ENCODE results near the gene LPP. TPM values are rescaled to one million over a fixed set of nuclear protein-coding genes. Genes with fewer than 3 reads are reported as not detected.

LPP gene
- total RNA-seq, 8 experiments from 2014 or later = 6.0 to 77.8 (median 15.4) TPM

DNA sequence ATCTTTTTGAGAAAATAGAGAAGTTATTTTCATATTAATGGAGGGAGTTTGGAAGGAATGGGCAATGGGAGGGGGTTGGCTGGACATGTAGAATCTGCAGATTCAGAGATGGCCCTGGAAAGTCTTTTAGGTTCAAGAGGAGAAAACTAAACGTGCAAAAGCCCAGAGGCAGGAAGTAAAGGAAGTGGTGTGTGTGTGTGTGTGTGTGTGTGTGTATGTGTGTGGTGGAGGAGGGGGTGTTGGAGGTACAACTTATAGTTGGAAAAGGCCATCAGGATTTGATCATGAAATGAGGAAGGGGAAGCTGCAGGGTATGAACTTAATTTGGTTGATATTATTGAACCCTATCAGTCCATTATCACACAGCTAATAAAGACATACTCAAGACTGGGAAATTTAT, 5.6 kb upstream of the LPP start:
- ATAC-seq (replicated peaks in 6 of 8) = no peak
- in situ Hi-C loops (cut with MboI; ENCODE audit: low pct_unique_long_range_greater_than_20kb in 2 of 9, low sequenced_read_pairs in 9 of 9, unreplicated experiment in 9 of 9) = no loop called here
- WGBS, 10 experiments = 0 to 100% (median 70%) methylated on average over 1 of the region's 1 CpG; no CpG with 5 or more reads in 4 of the 10 experiments
- Histone ChIP-seq H3K4me1 (replicated peaks in 1 of 2) (peaks cover 0 to 7% of the 10 kb centered on the region in 2 donors), H3K4me3 (no peak overlapping the region), H3K27ac (no peak overlapping the region)

DNA sequence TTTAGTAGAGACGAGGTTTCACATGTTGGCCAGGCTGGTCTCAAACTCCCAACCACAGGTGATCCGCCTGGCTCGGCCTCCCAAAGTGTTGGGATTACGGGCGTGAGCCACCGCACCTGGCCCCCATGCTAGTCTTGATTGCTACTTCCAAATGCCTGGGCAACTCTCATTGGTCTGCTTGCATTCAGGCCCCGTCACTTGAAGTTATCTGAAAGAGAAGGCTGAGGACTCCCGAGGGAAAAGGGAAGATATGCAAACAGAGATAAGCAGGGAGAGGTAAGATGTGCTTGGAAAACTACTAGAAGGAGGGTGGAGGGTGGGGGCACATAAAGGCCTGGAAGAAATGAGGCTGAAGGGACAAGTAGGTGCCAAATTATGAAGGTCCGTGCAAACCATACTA, 4.4 kb upstream of the LPP start:
- no peak for ATAC-seq (replicated peaks in 6 of 8)
- Histone ChIP-seq H3K4me3 (no peak overlapping the region), H3K27ac (no peak overlapping the region), H3K4me1 (replicated peaks in 1 of 2) (peaks cover under 1 to 7% of the 10 kb centered on the region in 2 donors)
- in situ Hi-C loops (cut with MboI; ENCODE audit: low pct_unique_long_range_greater_than_20kb in 2 of 9, low sequenced_read_pairs in 9 of 9, unreplicated experiment in 9 of 9) = no loop called here
- 76 to 100% (median 94%) methylated on average over 1 to 9 of the region's 9 CpGs; no CpG with 5 or more reads in 3 of the 10 experiments for WGBS, 10 experiments

DNA sequence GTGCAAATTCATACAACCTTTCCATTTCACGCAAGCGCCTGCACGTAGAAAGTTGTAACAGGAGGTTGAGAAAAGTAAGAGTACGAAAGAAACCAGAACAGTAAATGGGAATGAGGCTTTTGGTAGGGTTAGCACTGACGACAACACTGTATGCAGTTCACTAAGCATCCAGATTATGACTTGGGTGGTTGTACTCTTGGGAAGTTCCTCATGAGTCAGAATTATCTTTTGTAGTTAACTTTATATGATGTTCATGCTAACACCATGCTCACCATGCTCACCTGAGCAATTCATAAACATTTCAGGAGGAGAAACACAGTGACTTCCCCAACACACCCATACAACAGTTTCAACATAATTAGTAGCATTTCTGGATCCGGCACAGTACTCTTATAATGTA, 3.0 kb upstream of the LPP start:
- ATAC-seq (replicated peaks in 6 of 8) = no peak

DNA sequence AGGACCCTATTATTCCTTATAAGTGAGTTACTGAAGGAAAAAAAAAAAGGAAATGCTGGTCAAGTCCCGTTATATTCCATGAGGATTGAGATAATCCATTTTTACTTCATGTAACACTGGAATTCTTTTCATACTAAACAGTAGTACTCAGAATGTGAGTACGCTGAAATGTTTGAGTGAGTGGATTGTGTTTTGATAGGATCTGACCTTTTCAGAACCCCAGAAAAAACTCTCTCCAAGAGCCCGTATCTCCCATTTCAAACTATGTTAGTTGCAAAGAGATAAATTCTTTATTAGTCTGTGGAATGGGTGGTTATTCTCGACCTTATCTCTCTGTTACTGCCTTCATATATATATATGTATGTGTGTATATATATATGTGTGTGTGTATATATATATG, 2.5 kb upstream of the LPP start:
- H3K27ac ChIP-seq = no peak overlapping the region
- in situ Hi-C loops (cut with MboI; ENCODE audit: low pct_unique_long_range_greater_than_20kb in 2 of 9, low sequenced_read_pairs in 9 of 9, unreplicated experiment in 9 of 9) = loop anchor here in 1 of 9 experiments (25.0 kb wide), 1 partner anchor 414 kb away; the partner anchor contains the start of gene BCL6
- no peak overlapping the region for H3K4me3 ChIP-seq
- peaks cover 4 to 7% of the 10 kb centered on the region in 2 donors for H3K4me1 ChIP-seq (replicated peaks in 1 of 2)
- no peak for ATAC-seq (replicated peaks in 6 of 8)
- 43 to 100% (median 92%) methylated on average over 1 to 4 of the region's 4 CpGs for WGBS, 10 experiments

More for the DNA sequence above, 3.0 kb upstream of the LPP start:
- Histone ChIP-seq H3K4me1 (replicated peaks in 1 of 2) (peaks cover 4 to 7% of the 10 kb centered on the region in 2 donors), H3K27ac (no peak overlapping the region), H3K4me3 (no peak overlapping the region)
- WGBS, 10 experiments = 87 to 100% (median 98%) methylated on average over 1 to 6 of the region's 6 CpGs
- in situ Hi-C loops (cut with MboI; ENCODE audit: low pct_unique_long_range_greater_than_20kb in 2 of 9, low sequenced_read_pairs in 9 of 9, unreplicated experiment in 9 of 9) = loop anchor here in 1 of 9 experiments (25.0 kb wide), 1 partner anchor 414 kb away; the partner anchor contains the start of gene BCL6

DNA sequence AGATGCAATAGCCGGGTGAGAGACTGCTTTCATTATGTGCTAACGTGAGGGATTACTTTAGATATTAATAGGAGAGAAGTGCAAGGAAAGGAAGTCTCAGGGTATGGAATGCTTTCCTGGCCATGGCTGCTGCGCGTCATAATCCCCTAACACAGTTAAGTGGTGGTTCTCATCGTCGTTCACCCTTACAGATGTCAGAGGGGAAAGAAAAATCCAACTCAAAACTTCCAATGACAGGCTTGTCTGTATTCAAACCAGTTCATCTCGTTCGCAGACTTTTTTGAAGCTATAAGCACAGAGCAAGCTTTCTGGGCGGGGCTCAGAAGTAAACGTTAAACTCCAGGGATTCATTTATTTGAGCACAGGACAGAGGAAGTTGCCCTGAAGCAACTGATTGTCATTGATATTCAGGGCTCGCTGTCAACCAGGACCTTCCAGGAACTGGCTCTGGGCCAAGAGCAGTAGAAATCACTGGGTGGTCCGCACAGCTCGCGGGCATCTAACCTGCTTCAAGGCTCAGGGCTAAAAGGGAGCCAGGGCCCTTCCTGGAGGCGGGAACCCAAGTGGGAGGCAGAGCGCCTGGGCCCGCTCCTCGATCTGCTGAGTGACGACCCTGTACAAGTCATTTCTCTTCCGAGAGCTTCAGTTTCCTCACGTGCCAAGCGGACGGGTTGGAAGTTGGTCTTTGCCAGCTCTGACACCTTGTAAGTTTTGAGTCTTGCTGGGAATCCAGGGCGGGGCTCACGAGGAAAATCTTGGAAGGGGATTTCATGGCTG, 1.1 kb upstream of the LPP start:
- Histone ChIP-seq H3K4me3 (peak overlapping the region; percentile 65 to 95 (median 84)), H3K4me1 (replicated peaks in 1 of 2) (peaks cover 7% of the 10 kb centered on the region in 2 donors), H3K27ac (peak overlapping the region; percentile 72 to 93)
- 0 to 84% (median 28%) methylated on average over 2 to 20 of the region's 25 CpGs for WGBS, 10 experiments
- in situ Hi-C loops (cut with MboI; ENCODE audit: low pct_unique_long_range_greater_than_20kb in 2 of 9, low sequenced_read_pairs in 9 of 9, unreplicated experiment in 9 of 9) = loop anchor here in 1 of 9 experiments (25.0 kb wide), 1 partner anchor 416 kb away; the partner anchor contains the start of gene BCL6
- ATAC-seq (replicated peaks in 6 of 8) = peak; percentile 1 to 30 (median 7)

DNA sequence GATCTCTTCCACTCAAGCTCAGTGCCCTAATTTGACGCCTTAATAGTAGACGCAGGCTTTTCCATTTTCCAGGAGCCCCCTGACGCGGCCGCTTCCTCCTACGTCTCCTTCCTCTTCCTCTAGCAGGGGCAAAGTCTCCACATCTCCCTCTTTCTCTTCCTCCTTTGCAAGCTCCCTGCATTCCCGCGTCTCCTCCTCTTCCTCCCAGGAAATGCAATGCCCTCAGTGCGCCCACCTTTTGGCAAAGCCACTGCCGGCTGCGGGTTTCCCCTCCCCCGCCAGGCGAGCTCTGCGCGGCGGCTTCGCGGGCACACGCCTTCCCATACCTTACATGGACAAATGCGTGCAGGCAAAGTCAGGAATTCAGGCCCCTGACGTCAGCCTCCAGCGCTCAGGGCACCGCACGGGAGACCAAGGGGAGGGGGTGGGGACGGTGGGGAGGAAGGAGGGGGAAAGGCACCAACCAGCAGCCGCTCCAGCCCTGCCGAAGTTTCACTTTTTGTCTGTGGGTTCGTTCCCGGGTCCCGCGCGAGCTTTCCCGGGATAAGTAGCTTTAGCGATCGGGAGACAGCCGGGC, 432 bp upstream of the LPP start:
- peaks cover 7 to 11% of the 10 kb centered on the region in 2 donors for H3K4me1 ChIP-seq (replicated peaks in 1 of 2)
- ATAC-seq (replicated peaks in 6 of 8) = peak; percentile 68 to 93 (median 88)
- WGBS, 10 experiments = 0 to 10% (median 2%) methylated on average over 1 to 11 of the region's 36 CpGs; no CpG with 5 or more reads in 5 of the 10 experiments
- H3K4me3 ChIP-seq = peak overlapping the region; percentile 65 to 95 (median 84)
- in situ Hi-C loops (cut with MboI; ENCODE audit: low pct_unique_long_range_greater_than_20kb in 2 of 9, low sequenced_read_pairs in 9 of 9, unreplicated experiment in 9 of 9) = loop anchor here in 1 of 9 experiments (25.0 kb wide), 1 partner anchor 416 kb away; the partner anchor contains the start of gene BCL6
- H3K27ac ChIP-seq = peak overlapping the region; percentile 72 to 93

DNA sequence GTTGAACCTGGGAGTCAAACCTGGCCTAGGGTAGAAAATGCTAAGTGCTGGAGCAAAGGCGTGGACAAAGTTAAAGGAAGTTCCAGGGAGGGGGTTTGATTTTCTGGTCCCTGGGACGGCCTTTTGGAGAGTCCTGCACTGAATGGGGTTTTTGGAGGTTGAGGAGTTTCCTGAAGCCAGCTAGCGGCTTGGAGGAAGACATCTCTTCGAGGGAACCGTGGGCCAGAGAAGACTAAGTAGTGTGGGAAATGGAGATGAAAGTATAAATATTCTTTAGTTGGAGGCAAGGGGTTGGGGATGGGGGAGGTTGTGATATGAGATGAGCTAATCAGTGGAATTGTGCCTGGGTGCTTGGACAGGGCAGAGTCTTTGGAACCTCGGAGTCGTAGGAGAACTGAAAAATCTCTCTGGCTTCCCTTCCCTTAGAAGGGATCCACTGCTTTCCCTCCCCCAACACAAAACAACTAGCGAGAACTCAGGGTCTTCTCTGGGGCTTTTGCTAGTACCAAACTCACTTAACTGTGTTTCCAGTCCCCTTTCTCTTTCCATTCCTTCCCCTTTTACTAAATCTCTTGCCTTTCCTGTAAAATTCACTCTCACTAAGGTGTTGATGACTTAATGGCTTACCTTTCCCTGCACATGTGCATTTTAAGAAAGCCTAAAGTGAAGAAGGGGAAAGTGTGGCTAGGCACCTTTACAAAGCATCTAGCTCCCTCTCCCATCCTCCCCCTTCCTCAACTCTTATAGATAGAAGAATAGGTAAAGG, 1.0 kb downstream of the LPP start:
- 34 to 90% (median 73%) methylated on average over 1 to 5 of the region's 8 CpGs; no CpG with 5 or more reads in 3 of the 10 experiments for WGBS, 10 experiments
- peaks cover 11 to 16% of the 10 kb centered on the region in 2 donors for H3K4me1 ChIP-seq (replicated peaks in 1 of 2)
- H3K27ac ChIP-seq = no peak overlapping the region
- peak in 1 of 8 experiments; percentile 3 for ATAC-seq (replicated peaks in 6 of 8)
- peak overlapping the region; percentile 65 to 95 (median 84) for H3K4me3 ChIP-seq
- in situ Hi-C loops (cut with MboI; ENCODE audit: low pct_unique_long_range_greater_than_20kb in 2 of 9, low sequenced_read_pairs in 9 of 9, unreplicated experiment in 9 of 9) = loop anchor here in 1 of 9 experiments (25.0 kb wide), 1 partner anchor 418 kb away; the partner anchor contains the start of gene BCL6

DNA sequence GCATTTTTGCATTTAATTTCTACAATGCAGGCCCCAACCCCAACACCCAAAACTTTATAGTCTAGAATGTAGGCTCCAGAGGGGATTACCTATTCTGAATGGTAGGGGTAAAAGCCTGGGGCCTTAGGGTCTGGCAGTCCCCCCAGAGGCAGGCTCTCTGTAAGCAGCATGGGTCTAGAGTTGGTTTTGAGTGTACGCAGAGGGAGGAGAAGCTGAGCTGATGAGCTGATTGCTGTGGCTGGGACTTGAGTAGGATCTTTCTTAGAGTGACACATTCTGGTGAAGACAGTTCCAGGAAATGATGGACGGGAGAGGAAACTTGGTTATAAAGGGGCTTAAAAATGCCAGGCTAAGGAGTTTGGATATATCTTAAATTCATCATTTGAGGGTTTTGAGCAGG, 2.1 kb downstream of the LPP start:
- peaks cover 11 to 16% of the 10 kb centered on the region in 2 donors for H3K4me1 ChIP-seq (replicated peaks in 1 of 2)
- H3K4me3 ChIP-seq = no peak overlapping the region
- ATAC-seq (replicated peaks in 6 of 8) = no peak
- WGBS, 10 experiments = 66 to 100% (median 89%) methylated on average over 1 to 2 of the region's 2 CpGs; no CpG with 5 or more reads in 4 of the 10 experiments
- in situ Hi-C loops (cut with MboI; ENCODE audit: low pct_unique_long_range_greater_than_20kb in 2 of 9, low sequenced_read_pairs in 9 of 9, unreplicated experiment in 9 of 9) = loop anchor here in 1 of 9 experiments (25.0 kb wide), 1 partner anchor 419 kb away; the partner anchor contains the start of gene BCL6
- no peak overlapping the region for H3K27ac ChIP-seq

DNA sequence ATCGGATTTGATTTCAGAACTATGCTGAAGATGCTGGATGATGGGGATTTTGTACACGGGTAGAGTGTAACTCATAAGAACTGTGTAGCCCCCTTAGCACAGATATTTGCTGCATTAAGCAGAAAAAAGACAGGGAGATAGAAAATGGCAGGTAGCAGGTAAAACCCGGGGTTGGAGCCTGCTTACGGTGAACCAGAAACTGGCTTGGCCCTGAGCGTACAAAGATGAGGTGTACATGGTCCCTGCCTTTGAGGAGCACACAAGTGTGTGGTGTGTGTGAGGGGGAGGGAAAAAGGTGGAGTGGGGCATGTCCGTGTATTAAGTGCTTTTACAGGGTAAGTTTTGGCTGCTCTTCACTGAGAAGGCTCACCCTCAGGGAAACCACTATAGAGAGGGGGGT, 3.5 kb downstream of the LPP start:
- H3K4me1 ChIP-seq (replicated peaks in 1 of 2) = peaks cover 11 to 16% of the 10 kb centered on the region in 2 donors
- no peak overlapping the region for H3K4me3 ChIP-seq
- 80 to 100% (median 98%) methylated on average over 1 to 4 of the region's 6 CpGs; no CpG with 5 or more reads in 4 of the 10 experiments for WGBS, 10 experiments
- in situ Hi-C loops (cut with MboI; ENCODE audit: low pct_unique_long_range_greater_than_20kb in 2 of 9, low sequenced_read_pairs in 9 of 9, unreplicated experiment in 9 of 9) = loop anchor here in 1 of 9 experiments (25.0 kb wide), 1 partner anchor 420 kb away; the partner anchor contains the start of gene BCL6
- no peak overlapping the region for H3K27ac ChIP-seq
- no peak for ATAC-seq (replicated peaks in 6 of 8)

DNA sequence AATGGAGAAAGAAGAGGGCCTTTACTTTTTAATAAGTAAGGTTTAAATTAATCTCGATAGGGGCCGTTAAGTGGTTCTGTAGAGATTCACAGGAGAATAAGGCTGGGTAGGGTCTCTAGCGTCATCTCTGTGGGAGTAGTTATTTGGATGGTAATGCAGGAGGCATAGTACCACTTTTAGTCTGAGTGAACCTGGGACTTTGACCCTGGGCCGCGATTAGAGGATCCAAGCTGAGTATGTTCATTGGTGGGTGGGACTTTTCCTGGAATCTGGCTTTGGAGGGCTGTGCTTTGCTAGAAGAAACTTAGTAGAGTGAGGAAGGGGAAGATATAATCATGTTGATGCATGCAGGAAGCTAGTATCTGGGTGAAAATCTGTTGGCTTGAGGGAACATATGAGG, 4.0 kb downstream of the LPP start:
- H3K4me1 ChIP-seq (replicated peaks in 1 of 2) = peaks cover 6 to 16% of the 10 kb centered on the region in 2 donors
- WGBS, 10 experiments = 71 to 100% (median 79%) methylated on average over 1 to 5 of the region's 5 CpGs; no CpG with 5 or more reads in 2 of the 10 experiments
- in situ Hi-C loops (cut with MboI; ENCODE audit: low pct_unique_long_range_greater_than_20kb in 2 of 9, low sequenced_read_pairs in 9 of 9, unreplicated experiment in 9 of 9) = loop anchor here in 1 of 9 experiments (25.0 kb wide), 1 partner anchor 421 kb away; the partner anchor contains the start of gene BCL6
- H3K27ac ChIP-seq = no peak overlapping the region
- no peak overlapping the region for H3K4me3 ChIP-seq
- no peak for ATAC-seq (replicated peaks in 6 of 8)

DNA sequence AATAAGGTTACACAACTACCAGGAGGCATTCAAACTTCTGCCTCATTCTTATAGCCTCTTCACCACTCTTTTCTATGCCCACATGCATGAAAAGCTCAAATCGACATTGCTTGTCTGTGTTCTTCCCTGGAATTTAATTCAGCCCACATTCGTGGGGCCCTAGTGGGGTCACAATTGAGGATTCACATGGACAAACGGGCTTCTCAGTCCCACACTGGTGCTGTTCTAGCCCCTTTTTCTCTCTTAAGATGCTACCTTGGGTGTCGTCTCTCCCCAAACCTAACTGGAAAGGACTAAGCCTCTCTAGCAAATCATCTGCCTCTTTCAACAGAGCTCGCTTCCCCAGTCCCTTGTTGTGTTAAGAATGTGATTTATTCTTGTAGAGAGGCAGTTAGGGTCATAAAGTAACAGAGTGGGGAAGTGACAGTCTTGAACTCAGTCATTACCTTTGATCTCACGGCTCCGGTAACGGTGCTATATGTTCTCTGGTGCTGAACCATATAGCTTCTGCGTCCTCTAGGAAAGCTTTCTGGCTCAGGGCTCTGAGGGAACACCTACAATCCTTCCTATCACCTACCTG, 4.9 kb downstream of the LPP start:
- H3K4me3 ChIP-seq = no peak overlapping the region
- in situ Hi-C loops (cut with MboI; ENCODE audit: low pct_unique_long_range_greater_than_20kb in 2 of 9, low sequenced_read_pairs in 9 of 9, unreplicated experiment in 9 of 9) = loop anchor here in 1 of 9 experiments (25.0 kb wide), 1 partner anchor 422 kb away; the partner anchor contains the start of gene BCL6
- peak in 1 of 8 experiments; percentile 12 for ATAC-seq (replicated peaks in 6 of 8)
- WGBS, 10 experiments = 0 to 83% (median 53%) methylated on average over 1 to 8 of the region's 9 CpGs; no CpG with 5 or more reads in 2 of the 10 experiments
- H3K4me1 ChIP-seq (replicated peaks in 1 of 2) = peaks cover 6 to 16% of the 10 kb centered on the region in 2 donors
- H3K27ac ChIP-seq = no peak overlapping the region

DNA sequence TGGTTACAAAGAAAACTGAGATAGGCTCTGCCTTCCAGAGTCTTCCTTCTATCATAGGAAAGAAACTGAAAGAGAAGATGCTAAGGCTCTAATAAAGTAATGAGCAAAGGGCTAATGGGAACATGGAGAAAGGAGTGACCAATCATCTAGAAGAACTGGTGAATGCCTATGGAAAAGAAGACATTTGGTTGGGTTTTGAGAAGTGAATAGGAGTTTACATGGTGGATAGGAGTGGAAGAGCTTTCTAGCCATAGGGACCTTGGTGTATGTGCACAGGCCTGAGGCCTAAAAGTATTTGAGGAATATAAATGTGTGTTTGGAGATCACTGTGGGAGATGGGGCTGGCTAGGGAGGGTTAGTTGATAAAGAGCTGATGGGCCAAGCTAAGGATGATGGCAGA, 6.8 kb downstream of the LPP start:
- Histone ChIP-seq H3K4me3 (no peak overlapping the region), H3K4me1 (replicated peaks in 1 of 2) (peaks cover 18 to 19% of the 10 kb centered on the region in 2 donors), H3K27ac (no peak overlapping the region)
- no peak for ATAC-seq (replicated peaks in 6 of 8)
- in situ Hi-C loops (cut with MboI; ENCODE audit: low pct_unique_long_range_greater_than_20kb in 2 of 9, low sequenced_read_pairs in 9 of 9, unreplicated experiment in 9 of 9) = loop anchor here in 1 of 9 experiments (25.0 kb wide), 1 partner anchor 423 kb away; the partner anchor contains the start of gene BCL6
